Measurements from ENCODE around the gene CMKLR1.

CMKLR1 gene

GRCh38 chr12:108338915-108339657, at the start of gene CMKLR1:
TSS of gene CMKLR1 (minus strand) at chr12:108339311. CDS start at chr12:108293591, 45,720 bp downstream.
- no peak for DNase-seq (ENCODE audit: low read depth, low spot score)

GRCh38 chr12:108387771-108388170, 48.7 kb upstream of the CMKLR1 start:
- DNase-seq (ENCODE audit: low read depth, low spot score), result no peak

- no peak for DNase-seq (ENCODE audit: low read depth, low spot score)
Measured at GRCh38 chr12:108386709-108387360, 47.7 kb upstream of the CMKLR1 start.

- no peak for DNase-seq (ENCODE audit: low read depth, low spot score)
Measured at GRCh38 chr12:108382437-108382801, 43.3 kb upstream of the CMKLR1 start.

- no peak for DNase-seq (ENCODE audit: low read depth, low spot score)
Measured at GRCh38 chr12:108381787-108382436, 42.8 kb upstream of the CMKLR1 start.

GRCh38 chr12:108380382-108380781, 41.3 kb upstream of the CMKLR1 start:
- no peak for DNase-seq (ENCODE audit: low read depth, low spot score)

- DNase-seq (ENCODE audit: low read depth, low spot score), result no peak
Measured at GRCh38 chr12:108379823-108380222, 40.7 kb upstream of the CMKLR1 start.

GRCh38 chr12:108378926-108379325, 39.8 kb upstream of the CMKLR1 start:
- DNase-seq (ENCODE audit: low read depth, low spot score), result no peak

GRCh38 chr12:108377260-108377659, 38.1 kb upstream of the CMKLR1 start:
- DNase-seq (ENCODE audit: low read depth, low spot score), result no peak

- no peak for DNase-seq (ENCODE audit: low read depth, low spot score)
Measured at GRCh38 chr12:108375986-108376663, 37.0 kb upstream of the CMKLR1 start.

- DNase-seq (ENCODE audit: low read depth, low spot score), result no peak
Measured at GRCh38 chr12:108374596-108375320, 35.6 kb upstream of the CMKLR1 start.

GRCh38 chr12:108373111-108373510, 34.0 kb upstream of the CMKLR1 start:
- DNase-seq (ENCODE audit: low read depth, low spot score), result no peak

GRCh38 chr12:108371801-108372344, 32.8 kb upstream of the CMKLR1 start:
- no peak for DNase-seq (ENCODE audit: low read depth, low spot score)

GRCh38 chr12:108370415-108370814, 31.3 kb upstream of the CMKLR1 start:
- no peak for DNase-seq (ENCODE audit: low read depth, low spot score)

GRCh38 chr12:108369736-108370396, 30.8 kb upstream of the CMKLR1 start:
- no peak for DNase-seq (ENCODE audit: low read depth, low spot score)

GRCh38 chr12:108368089-108368488, 29.0 kb upstream of the CMKLR1 start:
- no peak for DNase-seq (ENCODE audit: low read depth, low spot score)

GRCh38 chr12:108367436-108367835, 28.3 kb upstream of the CMKLR1 start:
- DNase-seq (ENCODE audit: low read depth, low spot score), result no peak

- no peak for DNase-seq (ENCODE audit: low read depth, low spot score)
Measured at GRCh38 chr12:108365324-108365723, 26.2 kb upstream of the CMKLR1 start.

- no peak for DNase-seq (ENCODE audit: low read depth, low spot score)
Measured at GRCh38 chr12:108364879-108365278, 25.8 kb upstream of the CMKLR1 start.

- DNase-seq (ENCODE audit: low read depth, low spot score), result no peak
Measured at GRCh38 chr12:108363565-108363964, 24.5 kb upstream of the CMKLR1 start.

- no peak for DNase-seq (ENCODE audit: low read depth, low spot score)
Measured at GRCh38 chr12:108363165-108363564, 24.1 kb upstream of the CMKLR1 start.

Data from smooth muscle cell of the brain vasculature (primary cell).